ACC112 (cell line): ENCODE data around the gene SLC25A42.

Source experiments
- H2AFZ ChIP-seq: fragments of 200-600 bp; sonication (generic); one replicate; pipeline ENCODE4 v1.6.0; 2017; ENCODE audit warnings: antibody characterized with exemption, low read length; ENCODE audit not compliant: unreplicated experiment
- H3K27ac ChIP-seq: fragments of 200-600 bp; sonication (generic); 2 replicates; pipeline ENCODE4 v1.5.1; 2014; ENCODE audit warnings: low read depth, mild to moderate bottlenecking, antibody characterized with exemption, low read length, moderate library complexity
- H3K27me3 ChIP-seq: fragments of 200-600 bp; sonication (generic); 2 replicates; pipeline ENCODE4 v1.6.1; 2014; ENCODE audit warnings: mild to moderate bottlenecking, antibody characterized with exemption, low read length, moderate library complexity, mixed read lengths; ENCODE audit not compliant: insufficient read depth
- H3K36me3 ChIP-seq: fragments of 200-600 bp; sonication (generic); 2 replicates; pipeline ENCODE4 v1.6.1; 2016; ENCODE audit warnings: mild to moderate bottlenecking, antibody characterized with exemption, low read length, moderate library complexity, mixed read lengths; ENCODE audit not compliant: insufficient read depth
- H3K4me1 ChIP-seq: fragments of 200-600 bp; sonication (generic); one replicate; pipeline ENCODE4 v1.6.1; 2016; ENCODE audit warnings: low read length, mixed read lengths; ENCODE audit not compliant: insufficient read depth, unreplicated experiment, control insufficient read depth
- H3K4me3 ChIP-seq: fragments of 200-600 bp; sonication (generic); 2 replicates; pipeline ENCODE4 v1.5.1; 2014; ENCODE audit warnings: mild to moderate bottlenecking, low read depth, low read length
- H3K79me2 ChIP-seq: fragments of 200-600 bp; sonication (generic); one replicate; pipeline ENCODE4 v1.6.0; 2016; ENCODE audit warnings: low read length; ENCODE audit not compliant: control insufficient read depth, unreplicated experiment, insufficient read depth

Gene SLC25A42

GRCh38 chr19:19051478-19052213 is 12.1 kb upstream of the SLC25A42 start:
- no peaks in the 10 kb centered on the region for H3K79me2 ChIP-seq
- H3K27ac ChIP-seq, result no peak overlapping the region
- no peaks in the 10 kb centered on the region for H3K4me1 ChIP-seq
- H3K27me3 ChIP-seq, result no peaks in the 10 kb centered on the region
- no peaks in the 10 kb centered on the region for H3K36me3 ChIP-seq
- H3K4me3 ChIP-seq, result no peak overlapping the region
- no peak overlapping the region for H2AFZ ChIP-seq

- H2AFZ ChIP-seq, result no peak overlapping the region
- H3K27ac ChIP-seq, result no peak overlapping the region
- H3K36me3 ChIP-seq, result no peaks in the 10 kb centered on the region
- H3K27me3 ChIP-seq, result no peaks in the 10 kb centered on the region
- H3K4me1 ChIP-seq, result no peaks in the 10 kb centered on the region
- no peak overlapping the region for H3K4me3 ChIP-seq
- no peaks in the 10 kb centered on the region for H3K79me2 ChIP-seq
Measured at GRCh38 chr19:19052921-19053320, 10.9 kb upstream of the SLC25A42 start.

DNA sequence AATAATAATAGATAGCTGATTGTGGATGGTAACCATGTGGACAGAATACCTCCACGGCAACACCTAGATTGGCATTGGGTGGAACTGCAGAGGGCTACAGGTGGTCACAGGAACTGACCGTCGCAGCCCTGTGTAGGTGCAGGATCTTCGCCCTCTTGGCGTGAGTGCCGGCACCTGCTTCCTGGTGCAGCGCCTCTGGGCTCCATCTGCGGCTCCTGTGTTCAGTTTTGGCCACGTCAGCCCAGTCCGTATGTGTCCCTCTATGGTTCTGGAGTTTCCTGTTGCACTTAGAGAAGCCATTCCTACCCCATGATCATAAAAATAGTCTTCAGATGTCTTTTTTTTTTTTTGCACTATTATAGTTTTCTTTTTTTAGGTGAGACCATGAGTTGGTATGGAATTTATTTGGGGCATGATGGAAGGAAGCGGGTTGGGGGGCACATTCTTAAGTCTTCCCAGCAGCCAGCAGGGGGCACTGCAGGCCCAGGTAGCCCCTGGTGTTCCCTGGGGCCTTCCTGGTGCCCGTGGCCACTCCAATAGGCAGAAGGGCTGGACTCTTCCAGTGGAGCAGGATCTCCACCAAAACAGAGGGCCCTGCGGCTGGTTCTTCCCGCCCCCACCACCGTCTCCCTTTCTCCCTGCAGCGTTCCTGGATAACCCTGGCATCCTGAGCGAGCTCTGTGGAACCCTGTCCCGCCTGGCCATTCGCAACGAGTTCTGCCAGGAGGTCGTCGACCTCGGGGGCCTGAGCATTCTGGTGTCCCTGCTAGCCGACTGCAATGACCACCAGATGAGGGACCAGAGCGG is 10.1 kb upstream of the SLC25A42 start:
- H3K4me1 ChIP-seq, result no peaks in the 10 kb centered on the region
- no peaks in the 10 kb centered on the region for H3K27me3 ChIP-seq
- H2AFZ ChIP-seq, result no peak overlapping the region
- H3K79me2 ChIP-seq, result no peaks in the 10 kb centered on the region
- H3K4me3 ChIP-seq, result no peak overlapping the region
- H3K27ac ChIP-seq, result no peak overlapping the region
- no peaks in the 10 kb centered on the region for H3K36me3 ChIP-seq

DNA sequence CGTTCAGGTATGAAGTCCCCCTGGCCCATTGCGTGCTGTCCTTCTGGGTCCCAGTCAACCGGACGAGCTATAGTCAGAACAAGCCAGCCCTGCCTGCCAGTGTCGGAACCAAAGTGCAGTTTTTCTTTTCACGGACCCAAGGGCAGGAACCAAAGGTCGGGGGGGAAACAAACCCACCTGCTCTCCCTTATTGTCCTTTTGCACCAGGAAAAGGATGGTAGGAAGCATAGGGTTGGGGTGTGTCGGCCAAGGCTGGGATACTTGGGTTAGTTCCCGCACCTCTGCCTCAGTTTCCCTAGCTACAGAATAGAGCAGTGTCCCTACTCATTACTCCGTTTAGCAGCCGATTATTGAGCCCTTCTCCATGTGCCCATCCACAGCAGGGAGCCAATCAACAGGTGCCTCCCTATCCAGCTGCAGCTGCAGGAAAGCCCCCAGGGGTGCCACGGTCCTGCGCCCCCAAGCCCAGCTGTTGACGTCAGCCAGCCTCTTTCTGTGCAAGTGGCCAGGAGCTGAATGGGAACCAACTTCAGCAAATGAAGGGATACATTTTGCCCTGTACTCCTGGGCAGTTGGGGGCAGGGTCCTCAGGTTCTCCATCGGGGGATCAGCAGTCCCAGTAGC is 9.4 kb upstream of the SLC25A42 start:
- no peaks in the 10 kb centered on the region for H3K79me2 ChIP-seq
- H3K4me3 ChIP-seq, result no peak overlapping the region
- H2AFZ ChIP-seq, result no peak overlapping the region
- no peaks in the 10 kb centered on the region for H3K27me3 ChIP-seq
- no peak overlapping the region for H3K27ac ChIP-seq
- no peaks in the 10 kb centered on the region for H3K4me1 ChIP-seq
- no peaks in the 10 kb centered on the region for H3K36me3 ChIP-seq

DNA sequence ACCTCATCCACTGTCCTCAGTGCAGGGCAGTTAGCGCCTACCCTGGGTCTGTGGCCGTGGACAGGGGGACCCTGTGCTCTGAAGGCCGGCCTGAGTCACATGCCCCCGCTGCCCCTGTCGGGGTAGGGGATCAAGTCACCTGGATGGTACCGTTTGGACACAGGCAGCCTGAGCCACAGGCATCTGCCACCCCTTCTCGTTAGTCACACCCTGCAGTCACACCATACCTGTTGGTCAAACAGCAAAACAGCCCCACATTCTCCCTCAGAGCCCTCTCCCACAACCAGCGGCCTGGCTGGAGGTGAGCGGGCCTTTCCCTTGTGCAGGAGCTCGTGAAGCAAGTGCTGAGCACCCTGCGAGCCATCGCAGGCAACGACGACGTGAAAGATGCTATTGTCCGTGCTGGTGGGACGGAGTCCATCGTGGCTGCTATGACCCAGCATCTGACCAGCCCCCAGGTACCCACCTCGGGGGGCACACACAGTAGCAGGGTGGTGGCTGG is 8.8 kb upstream of the SLC25A42 start:
- Histone ChIP-seq H3K27me3 (no peaks in the 10 kb centered on the region), H2AFZ (no peak overlapping the region), H3K79me2 (no peaks in the 10 kb centered on the region), H3K36me3 (no peaks in the 10 kb centered on the region), H3K4me1 (no peaks in the 10 kb centered on the region), H3K4me3 (no peak overlapping the region), H3K27ac (no peak overlapping the region)

GRCh38 chr19:19055701-19056100 is 8.1 kb upstream of the SLC25A42 start:
- H2AFZ ChIP-seq, result no peak overlapping the region
- H3K27me3 ChIP-seq, result no peaks in the 10 kb centered on the region
- no peak overlapping the region for H3K27ac ChIP-seq
- no peaks in the 10 kb centered on the region for H3K79me2 ChIP-seq
- no peaks in the 10 kb centered on the region for H3K36me3 ChIP-seq
- H3K4me3 ChIP-seq, result no peak overlapping the region
- no peaks in the 10 kb centered on the region for H3K4me1 ChIP-seq

DNA sequence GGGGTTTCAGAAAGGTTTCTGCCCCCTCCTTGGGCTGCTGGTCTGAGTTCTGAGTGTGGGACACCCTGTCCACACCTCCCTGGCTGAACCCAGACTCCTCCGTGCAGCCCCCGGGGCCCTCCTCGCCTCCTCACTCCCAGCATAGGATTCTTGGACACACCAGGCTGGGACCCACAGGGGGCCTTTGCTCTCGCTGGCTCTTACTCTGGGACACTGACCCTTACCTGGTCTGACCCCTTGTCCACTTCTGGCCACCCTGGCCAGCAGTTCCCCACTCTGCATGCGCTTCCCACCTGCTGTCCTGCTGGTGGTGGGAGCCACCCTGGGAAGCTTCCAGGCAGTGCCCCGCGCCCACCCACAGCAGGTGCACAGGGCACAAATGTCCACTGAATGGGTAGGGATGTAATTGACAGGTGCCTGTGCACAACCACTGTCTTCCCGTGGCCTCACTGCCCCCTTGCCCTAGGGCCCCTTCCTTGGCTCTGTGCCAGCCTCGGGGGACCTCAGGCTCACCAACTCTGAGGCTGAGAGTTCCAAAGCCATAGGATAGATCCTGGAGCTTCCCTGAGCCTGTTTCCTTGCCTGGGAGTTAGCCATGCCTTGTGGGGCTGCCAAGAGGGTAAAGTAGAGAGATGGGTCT is 7.0 kb upstream of the SLC25A42 start:
- H3K27ac ChIP-seq, result no peak overlapping the region
- no peaks in the 10 kb centered on the region for H3K36me3 ChIP-seq
- H3K79me2 ChIP-seq, result no peaks in the 10 kb centered on the region
- no peaks in the 10 kb centered on the region for H3K27me3 ChIP-seq
- H3K4me3 ChIP-seq, result no peak overlapping the region
- H3K4me1 ChIP-seq, result no peaks in the 10 kb centered on the region
- no peak overlapping the region for H2AFZ ChIP-seq

DNA sequence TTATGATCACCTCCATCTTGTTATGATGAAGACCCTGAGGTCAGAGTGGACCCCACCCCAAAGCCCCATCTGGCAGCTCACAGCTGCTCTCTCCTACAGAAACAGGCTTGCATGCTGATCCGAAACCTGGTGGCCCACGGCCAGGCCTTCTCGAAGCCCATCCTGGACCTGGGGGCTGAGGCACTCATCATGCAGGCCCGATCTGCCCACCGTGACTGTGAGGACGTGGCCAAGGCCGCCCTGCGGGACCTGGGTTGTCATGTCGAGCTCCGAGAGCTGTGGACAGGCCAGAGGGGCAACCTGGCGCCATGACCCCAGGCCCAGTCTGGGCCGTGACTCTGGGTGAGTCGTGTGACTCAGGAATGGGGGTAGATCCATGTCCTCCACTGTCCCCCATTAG is 6.5 kb upstream of the SLC25A42 start:
- no peak overlapping the region for H3K27ac ChIP-seq
- no peaks in the 10 kb centered on the region for H3K36me3 ChIP-seq
- H3K79me2 ChIP-seq, result no peaks in the 10 kb centered on the region
- no peaks in the 10 kb centered on the region for H3K27me3 ChIP-seq
- H3K4me1 ChIP-seq, result peaks cover 6% of the 10 kb centered on the region
- H2AFZ ChIP-seq, result no peak overlapping the region
- H3K4me3 ChIP-seq, result no peak overlapping the region

- Histone ChIP-seq H3K36me3 (no peaks in the 10 kb centered on the region), H2AFZ (no peak overlapping the region), H3K79me2 (no peaks in the 10 kb centered on the region), H3K27me3 (no peaks in the 10 kb centered on the region), H3K4me1 (peaks cover 10% of the 10 kb centered on the region), H3K4me3 (no peak overlapping the region), H3K27ac (no peak overlapping the region)
Measured at GRCh38 chr19:19057720-19058119, 6.1 kb upstream of the SLC25A42 start.

GRCh38 chr19:19059018-19059836 is 4.6 kb upstream of the SLC25A42 start:
- Histone ChIP-seq H3K4me1 (peaks cover 14% of the 10 kb centered on the region), H2AFZ (no peak overlapping the region), H3K36me3 (no peaks in the 10 kb centered on the region), H3K27me3 (no peaks in the 10 kb centered on the region), H3K79me2 (no peaks in the 10 kb centered on the region), H3K27ac (no peak overlapping the region), H3K4me3 (no peak overlapping the region)
